ENCODE measurements around the gene HOXD10. TPM values are rescaled to one million over a fixed set of nuclear protein-coding genes. Genes with fewer than 3 reads are reported as not detected.

HOXD10 gene
- total RNA-seq, 2 experiments from 2014 or later: not detected

- Histone ChIP-seq H3K9me2 (ENCODE audit: insufficient read depth, low read length) (no peaks in the 10 kb centered on the region), H3K4me2 (ENCODE audit: low read length) (no peak overlapping the region), H3K4me3 (ENCODE audit: low read depth, low read length, poor library complexity, severe bottlenecking) (no peak overlapping the region), H3K4me1 (ENCODE audit: insufficient read depth, low read length, poor library complexity, severe bottlenecking) (no peaks in the 10 kb centered on the region), H4K20me1 (ENCODE audit: insufficient read depth, low read length) (no peaks in the 10 kb centered on the region), H3K36me3 (ENCODE audit: insufficient read depth, low read length) (no peaks in the 10 kb centered on the region), H3K79me2 (ENCODE audit: insufficient read depth, low read depth, low read length) (no peaks in the 10 kb centered on the region), H3K27ac (ENCODE audit: low read depth, low read length, poor library complexity, severe bottlenecking) (no peak overlapping the region), H3K9me3 (ENCODE audit: low read length) (no peaks in the 10 kb centered on the region), H2AFZ (ENCODE audit: low read length) (no peak overlapping the region)
- POLR2A ChIA-PET: no interaction called here
- no TSS peak for BruUV-seq (replicated peaks)
- TF ChIP-seq CTCF (conservative IDR thresholded peaks at IDR 0.05; ENCODE audit: low read length) (no peak), EZH2phosphoT487 (IDR thresholded peaks at IDR 0.05; ENCODE audit: borderline replicate concordance, low read depth, low read length) (no peak)
- CTCF ChIA-PET (ENCODE audit: unreplicated experiment): no interaction called here
- intact Hi-C loops (cut with micrococcal nuclease; ENCODE audit: unreplicated experiment): no loop called here
- DNase-seq (ENCODE audit: low spot score): no peak
These were observed 10.6 kb upstream of the HOXD10 start for GRCh38 chr2:176105730-176106580.

DNA sequence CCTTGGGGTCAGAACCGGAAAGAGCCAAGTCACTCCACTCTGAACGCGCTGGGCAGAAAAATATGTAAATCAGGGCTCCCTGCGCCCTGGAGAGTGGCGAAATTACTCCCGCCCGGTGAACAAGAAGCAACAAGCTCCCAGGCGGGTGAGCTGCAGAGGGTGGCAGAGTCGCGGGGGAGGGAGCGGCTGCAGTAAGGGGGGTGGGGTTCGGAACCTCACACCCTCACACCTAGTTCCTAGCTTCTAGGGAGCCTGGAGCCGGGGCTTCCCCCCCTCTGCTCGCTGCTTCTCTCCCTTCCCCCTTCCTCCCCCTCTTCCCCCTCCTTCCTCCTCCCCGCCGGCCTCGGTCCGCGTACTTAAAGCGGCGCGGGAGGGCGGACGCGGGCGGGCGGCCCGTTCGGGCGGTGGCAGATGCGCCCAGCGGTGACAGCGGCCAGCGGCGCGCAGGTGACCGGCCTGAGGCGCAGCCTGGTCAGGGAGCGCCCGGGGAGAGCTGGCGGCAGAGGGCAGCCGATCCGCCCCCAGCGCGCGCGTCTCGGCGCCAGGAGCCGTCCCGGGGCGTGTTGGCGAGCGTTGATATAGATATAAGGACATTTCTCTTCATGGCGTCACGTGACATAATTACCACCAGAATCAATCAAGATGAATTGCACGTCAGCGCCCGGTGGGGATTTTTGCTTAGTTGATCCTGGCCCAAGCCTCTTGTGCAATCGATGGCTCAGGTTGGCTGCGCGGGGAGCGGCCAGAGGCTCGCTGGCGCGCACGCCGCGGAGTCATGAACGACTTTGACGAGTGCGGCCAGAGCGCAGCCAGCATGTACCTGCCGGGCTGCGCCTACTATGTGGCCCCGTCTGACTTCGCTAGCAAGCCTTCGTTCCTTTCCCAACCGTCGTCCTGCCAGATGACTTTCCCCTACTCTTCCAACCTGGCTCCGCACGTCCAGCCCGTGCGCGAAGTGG lies 9.7 kb upstream of the HOXD10 start, which contains the start of gene HOXD11:
TSS of gene HOXD11 (plus strand) at position 700 of the 959 bp plus-strand sequence. CDS start at position 776, 76 bp downstream.
- no peak within 1 kb of the TSS for H3K27ac ChIP-seq (ENCODE audit: low read depth, low read length, poor library complexity, severe bottlenecking)
- no peak for DNase-seq (ENCODE audit: low spot score)
- no TSS peak for BruUV-seq (replicated peaks)
- no peaks in the 10 kb centered on the region for H3K36me3 ChIP-seq (ENCODE audit: insufficient read depth, low read length)
- intact Hi-C loops (cut with micrococcal nuclease; ENCODE audit: unreplicated experiment): no loop called here
- H3K79me2 ChIP-seq (ENCODE audit: insufficient read depth, low read depth, low read length): no peaks in the 10 kb centered on the region
- TF ChIP-seq EZH2phosphoT487 (IDR thresholded peaks at IDR 0.05; ENCODE audit: borderline replicate concordance, low read depth, low read length) (no peak), CTCF (conservative IDR thresholded peaks at IDR 0.05; ENCODE audit: low read length) (no peak)
- no peaks in the 10 kb centered on the region for H3K9me2 ChIP-seq (ENCODE audit: insufficient read depth, low read length)
- no peak within 1 kb of the TSS for H3K4me2 ChIP-seq (ENCODE audit: low read length)
- no peaks in the 10 kb centered on the region for H3K4me1 ChIP-seq (ENCODE audit: insufficient read depth, low read length, poor library complexity, severe bottlenecking)
- no peak within 1 kb of the TSS for H3K4me3 ChIP-seq (ENCODE audit: low read depth, low read length, poor library complexity, severe bottlenecking)
- no peaks in the 10 kb centered on the region for H4K20me1 ChIP-seq (ENCODE audit: insufficient read depth, low read length)
- H3K9me3 ChIP-seq (ENCODE audit: low read length): no peaks in the 10 kb centered on the region
- POLR2A ChIA-PET: no interaction called here
- CTCF ChIA-PET (ENCODE audit: unreplicated experiment): no interaction called here
- H2AFZ ChIP-seq (ENCODE audit: low read length): no peak within 1 kb of the TSS
